WTC11 (cell line): Measurements from ENCODE around the gene PDE1A. TPM values are rescaled to one million over a fixed set of nuclear protein-coding genes. Genes with fewer than 3 reads are reported as not detected.

Experiments
- ATAC-seq: fragments of 200-7000 bp; cut with Tn5 transposase; 2 replicates; pipeline ENCODE4 v1.10.0; 2021; ENCODE audit warnings: mild to moderate bottlenecking, moderate library complexity
- CTCF ChIA-PET: fragments of 300-600 bp; sonication (Branson Sonifier 250); formaldehyde crosslinking; loops from one replicate; lab custom pipeline; 2021; ENCODE audit warnings: antibody characterized with exemption; lab: Charles Lee
- POLR2A ChIA-PET: fragments of 350-600 bp; sonication (Branson Sonifier 250); formaldehyde crosslinking; loops from one replicate; lab custom pipeline; 2021; ENCODE audit warnings: antibody characterized with exemption; lab: Charles Lee
- DNase-seq: peaks from one replicate; pipeline ENCODE4 v3.0.0; 2021; ENCODE audit warnings: low spot score
- H3K27ac Mint-ChIP-seq: 2 replicates; pipeline ENCODE4 v1.8.0; 2021; ENCODE audit warnings: mixed read lengths
- H3K27me3 Mint-ChIP-seq: 2 replicates; pipeline ENCODE4 v1.8.0; 2021; ENCODE audit warnings: low read depth, mild to moderate bottlenecking, moderate library complexity, mixed read lengths
- H3K36me3 Mint-ChIP-seq: 2 replicates; pipeline ENCODE4 v1.8.0; 2021; ENCODE audit warnings: mixed read lengths
- H3K4me1 Mint-ChIP-seq: 2 replicates; pipeline ENCODE4 v1.8.0; 2022; ENCODE audit warnings: mixed read lengths
- H3K4me3 Mint-ChIP-seq: 2 replicates; pipeline ENCODE4 v1.8.0; 2021; ENCODE audit warnings: mild to moderate bottlenecking, moderate library complexity, mixed read lengths
- H3K9me3 Mint-ChIP-seq: 2 replicates; pipeline ENCODE4 v1.8.0; 2021; ENCODE audit warnings: mixed read lengths
- AFF4 ChIP-seq: sonication (generic); formaldehyde crosslinking; IDR thresholded peaks from 2 replicates; pipeline ENCODE4 v1.8.1; 2023; ENCODE audit warnings: mild to moderate bottlenecking, missing genetic modification reagents, borderline replicate concordance
- EMX1 ChIP-seq: fragments of 250-450 bp; sonication (Bioruptor Pico); IDR thresholded peaks from 2 replicates; pipeline ENCODE4 v1.8.0; 2021; ENCODE audit warnings: mild to moderate bottlenecking
- FOXK1 ChIP-seq: sonication (generic); formaldehyde crosslinking; IDR thresholded peaks from 2 replicates; pipeline ENCODE4 v1.8.0; 2022; ENCODE audit warnings: mild to moderate bottlenecking, moderate library complexity, missing genetic modification reagents
- FOXP1 ChIP-seq: sonication (generic); formaldehyde crosslinking; IDR thresholded peaks from 2 replicates; pipeline ENCODE4 v1.8.0; 2022; ENCODE audit warnings: missing genetic modification reagents, mild to moderate bottlenecking, moderate library complexity, borderline replicate concordance
- HMGA2 ChIP-seq: fragments of 250-450 bp; sonication (Bioruptor Pico); IDR thresholded peaks from 2 replicates; pipeline ENCODE4 v1.4.0; 2021; ENCODE audit warnings: mild to moderate bottlenecking, moderate library complexity
- IRF1 ChIP-seq: sonication (generic); formaldehyde crosslinking; IDR thresholded peaks from 2 replicates; pipeline ENCODE4 v1.8.0; 2023; ENCODE audit warnings: missing genetic modification reagents
- NR3C1 ChIP-seq: sonication (generic); formaldehyde crosslinking; conservative IDR thresholded peaks from 2 replicates; pipeline ENCODE4 v1.8.1; 2023; ENCODE audit warnings: low read depth, mild to moderate bottlenecking, missing genetic modification reagents
- PRRX2 ChIP-seq: fragments of 250-450 bp; sonication (Bioruptor Pico); IDR thresholded peaks from 2 replicates; pipeline ENCODE4 v1.8.0; 2021; ENCODE audit warnings: mild to moderate bottlenecking
- RORB ChIP-seq: fragments of 250-450 bp; sonication (Bioruptor Pico); IDR thresholded peaks from 2 replicates; pipeline ENCODE4 v1.9.0; 2021; ENCODE audit warnings: mild to moderate bottlenecking
- SMAD3 ChIP-seq: sonication (generic); formaldehyde crosslinking; IDR thresholded peaks from 2 replicates; pipeline ENCODE4 v1.8.0; 2022; ENCODE audit warnings: missing genetic modification reagents, mild to moderate bottlenecking, borderline replicate concordance
- STAT6 ChIP-seq: sonication (generic); formaldehyde crosslinking; conservative IDR thresholded peaks from 2 replicates; pipeline ENCODE4 v1.8.1; 2023; ENCODE audit warnings: mild to moderate bottlenecking, low read depth, missing genetic modification reagents, moderate library complexity
- TEAD1 ChIP-seq: sonication (generic); formaldehyde crosslinking; IDR thresholded peaks from 2 replicates; pipeline ENCODE4 v1.8.0; 2022; ENCODE audit warnings: mild to moderate bottlenecking, missing genetic modification reagents
- TP53 ChIP-seq: sonication (generic); formaldehyde crosslinking; IDR thresholded peaks from 2 replicates; pipeline ENCODE4 v1.8.1; 2023; ENCODE audit warnings: mild to moderate bottlenecking, missing genetic modification reagents
- ZMAT4 ChIP-seq: fragments of 250-450 bp; sonication (Bioruptor Pico); IDR thresholded peaks from 2 replicates; pipeline ENCODE4 v1.9.0; 2021; ENCODE audit warnings: mild to moderate bottlenecking
- ZNF232 ChIP-seq: sonication (generic); formaldehyde crosslinking; IDR thresholded peaks from 2 replicates; pipeline ENCODE4 v1.8.0; 2022; ENCODE audit warnings: mild to moderate bottlenecking, missing genetic modification reagents
- ZNF532 ChIP-seq: fragments of 250-450 bp; sonication (Bioruptor Pico); IDR thresholded peaks from 2 replicates; pipeline ENCODE4 v1.9.0; 2021; ENCODE audit warnings: mild to moderate bottlenecking, borderline replicate concordance
- total RNA-seq: library from RNA; stranded (reverse); gene quantifications from 3 replicates; pipeline ENCODE4 v1.2.3, GENCODE V29; 2021

PDE1A gene
- total RNA-seq, 1 experiment from 2014 or later = not detected

- TF ChIP-seq IRF1 (CRISPR knock-in tag) (no peak), ZNF532 (CRISPR knock-in tag) (no peak), EMX1 (no peak), NR3C1 (no peak), HMGA2 (no peak), FOXK1 (CRISPR knock-in tag) (no peak), ZNF232 (CRISPR knock-in tag) (no peak)
- TF ChIP-seq, all 79 proteins: peak for 0
These were observed 81.5 kb downstream of the PDE1A start (continued) for GRCh38 chr2:182345384-182345783.

- peaks cover 32% of the 10 kb centered on the region for H3K9me3 Mint-ChIP-seq
- no peaks in the 10 kb centered on the region for H3K36me3 Mint-ChIP-seq
- ATAC-seq = no peak
These were observed 96.2 kb downstream of the PDE1A start for GRCh38 chr2:182330451-182331305.

More at GRCh38 chr2:182330451-182331305, 96.2 kb downstream of the PDE1A start:
- no peaks in the 10 kb centered on the region for H3K27me3 Mint-ChIP-seq
- DNase-seq = no peak
- H3K27ac Mint-ChIP-seq = no peak overlapping the region
- CTCF ChIA-PET = no interaction called here
- no peak overlapping the region for H3K4me3 Mint-ChIP-seq
- H3K4me1 Mint-ChIP-seq = no peaks in the 10 kb centered on the region
- POLR2A ChIA-PET = no interaction called here
- TF ChIP-seq STAT6 = no peak
- no peak for TF ChIP-seq FOXP1 (CRISPR knock-in tag)
- no peak for TF ChIP-seq RORB (CRISPR knock-in tag)
- TF ChIP-seq PRRX2 = no peak
- TF ChIP-seq AFF4 (CRISPR knock-in tag) = no peak
- no peak for TF ChIP-seq ZMAT4
- no peak for TF ChIP-seq SMAD3 (CRISPR knock-in tag)
- TF ChIP-seq TEAD1 (CRISPR knock-in tag) = no peak
- no peak for TF ChIP-seq TP53 (CRISPR knock-in tag)
